ENCODE measurements around the gene NISCH.

DNA sequence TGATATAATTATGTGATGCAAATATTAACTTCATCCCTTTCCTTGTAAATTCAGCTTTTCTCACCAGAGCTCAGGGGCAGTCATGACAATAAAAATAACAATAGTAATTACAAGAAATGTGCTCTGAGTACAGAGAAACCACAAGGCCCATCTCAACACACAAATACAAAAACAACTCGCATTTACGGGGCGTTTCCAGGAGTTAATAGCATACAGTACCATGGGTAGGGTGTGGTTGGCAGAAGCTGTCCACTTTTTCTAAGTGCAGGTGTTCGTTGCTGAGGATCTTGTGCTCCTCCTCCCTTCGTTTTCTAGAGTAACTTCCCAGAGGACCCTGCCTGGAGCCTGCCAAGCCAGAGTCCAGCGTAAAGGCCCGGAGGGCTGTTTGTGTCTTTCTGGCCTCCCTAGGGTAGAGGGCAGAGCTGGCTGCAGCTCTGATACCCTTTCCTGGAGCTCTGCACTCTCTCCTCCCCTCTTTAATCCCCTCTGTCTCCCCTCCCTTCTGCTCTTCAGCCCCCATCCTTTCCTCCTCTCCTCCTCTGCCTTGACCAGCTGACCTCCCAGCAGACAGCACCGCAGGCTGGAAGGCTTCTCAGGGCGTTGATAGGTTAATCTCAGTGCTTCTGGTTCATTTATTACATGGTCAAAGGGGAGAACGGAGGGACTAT lies 21.9 kb upstream of the NISCH start:
- TF ChIP-seq, protein P1, sequence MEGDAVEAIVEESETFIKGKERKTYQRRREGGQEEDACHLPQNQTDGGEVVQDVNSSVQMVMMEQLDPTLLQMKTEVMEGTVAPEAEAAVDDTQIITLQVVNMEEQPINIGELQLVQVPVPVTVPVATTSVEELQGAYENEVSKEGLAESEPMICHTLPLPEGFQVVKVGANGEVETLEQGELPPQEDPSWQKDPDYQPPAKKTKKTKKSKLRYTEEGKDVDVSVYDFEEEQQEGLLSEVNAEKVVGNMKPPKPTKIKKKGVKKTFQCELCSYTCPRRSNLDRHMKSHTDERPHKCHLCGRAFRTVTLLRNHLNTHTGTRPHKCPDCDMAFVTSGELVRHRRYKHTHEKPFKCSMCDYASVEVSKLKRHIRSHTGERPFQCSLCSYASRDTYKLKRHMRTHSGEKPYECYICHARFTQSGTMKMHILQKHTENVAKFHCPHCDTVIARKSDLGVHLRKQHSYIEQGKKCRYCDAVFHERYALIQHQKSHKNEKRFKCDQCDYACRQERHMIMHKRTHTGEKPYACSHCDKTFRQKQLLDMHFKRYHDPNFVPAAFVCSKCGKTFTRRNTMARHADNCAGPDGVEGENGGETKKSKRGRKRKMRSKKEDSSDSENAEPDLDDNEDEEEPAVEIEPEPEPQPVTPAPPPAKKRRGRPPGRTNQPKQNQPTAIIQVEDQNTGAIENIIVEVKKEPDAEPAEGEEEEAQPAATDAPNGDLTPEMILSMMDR (IDR thresholded peaks at IDR 0.05) = no peak
- no peak for TF ChIP-seq POLR2A (IDR thresholded peaks at IDR 0.05)
